ENCODE results near the gene UQCRC1. TPM values are rescaled to one million over a fixed set of nuclear protein-coding genes. Genes with fewer than 3 reads are reported as not detected.

Gene UQCRC1
- total RNA-seq, 1 experiment from 2014 or later: 575 TPM

GRCh38 chr3:48635222-48636021 lies 26.0 kb upstream of the UQCRC1 start, which contains the start of gene SLC26A6:
TSS of gene SLC26A6 (minus strand) at chr3:48635461. CDS start at chr3:48635393, 68 bp downstream.
- H3K79me2 ChIP-seq (ENCODE audit: low read length): peaks cover 22% of the 10 kb centered on the region
- H3K4me3 ChIP-seq (ENCODE audit: low read length): peak within 1 kb of the TSS; percentile 90
- BruUV-seq (replicated peaks): TSS peak; percentile 58
- ChIA-PET CTCF (interaction anchor here (0.5 to 1.4 kb wide), 9 partner anchors 27 to 132 kb away, joined by 3 to 6 read pairs (median 3); partner anchors contain the start of genes PFKFB4 and UCN2), POLR2A (ENCODE audit: unreplicated experiment) (interaction anchor here (0.5 to 0.8 kb wide), 3 partner anchors 11 to 383 kb away, joined by 3 to 4 read pairs (median 4); partner anchors contain the start of gene PRKAR2A)
- H3K27me3 ChIP-seq (ENCODE audit: low read length): no peaks in the 10 kb centered on the region
- peaks cover 4% of the 10 kb centered on the region for H3K36me3 ChIP-seq (ENCODE audit: low read depth, low read length)
- no peaks in the 10 kb centered on the region for H3K9me2 ChIP-seq (replicated peaks; ENCODE audit: low read length)
- H3K9me3 ChIP-seq (ENCODE audit: low read length): no peaks in the 10 kb centered on the region
- TF ChIP-seq EZH2 (IDR thresholded peaks at IDR 0.05; ENCODE audit: low read length, unreplicated experiment): no peak
- TF ChIP-seq CTCF (conservative IDR thresholded peaks at IDR 0.05; ENCODE audit: low read depth, low read length): peak; percentile 74
- H4K20me1 ChIP-seq (ENCODE audit: low read length): no peaks in the 10 kb centered on the region
- H3F3A ChIP-seq (ENCODE audit: low read length, unreplicated experiment): no peaks in the 10 kb centered on the region
- intact Hi-C loops (cut with micrococcal nuclease): loop anchor here (1.0 to 2.0 kb wide), 4 partner anchors 26 to 79 kb away; partner anchors contain the start of genes NCKIPSD, PFKFB4 and UQCRC1
- H3K4me1 ChIP-seq (ENCODE audit: insufficient read depth, low read length): peaks cover 26% of the 10 kb centered on the region
- no peak within 1 kb of the TSS; the same call in 1 of the 2 replicates for H3K27ac ChIP-seq (ENCODE audit: low read length)
- peak within 1 kb of the TSS; percentile 83 for H3K9ac ChIP-seq (ENCODE audit: low read length)
- DNase-seq (peak; percentile 98), ATAC-seq (peak; percentile 95)
- H2AFZ ChIP-seq (ENCODE audit: low read length): peak within 1 kb of the TSS; percentile 90
- peak within 1 kb of the TSS; percentile 99 for H3K4me2 ChIP-seq (ENCODE audit: low read length)

GRCh38 chr3:48634661-48635221 lies 25.3 kb upstream of the UQCRC1 start:
- DNase-seq (peak; percentile 53), ATAC-seq (peak; percentile 52)
- Histone ChIP-seq H3K4me3 (ENCODE audit: low read length) (peak overlapping the region; percentile 90), H3K9ac (ENCODE audit: low read length) (peak overlapping the region; percentile 83), H3K27ac (ENCODE audit: low read length) (no peak overlapping the region; the same call in 1 of the 2 replicates), H3K27me3 (ENCODE audit: low read length) (no peaks in the 10 kb centered on the region), H4K20me1 (ENCODE audit: low read length) (no peaks in the 10 kb centered on the region), H3K4me2 (ENCODE audit: low read length) (peak overlapping the region; percentile 99), H3F3A (ENCODE audit: low read length, unreplicated experiment) (no peaks in the 10 kb centered on the region), H3K79me2 (ENCODE audit: low read length) (peaks cover 22% of the 10 kb centered on the region), H3K9me2 (replicated peaks; ENCODE audit: low read length) (no peaks in the 10 kb centered on the region), H3K36me3 (ENCODE audit: low read depth, low read length) (peaks cover 10% of the 10 kb centered on the region), H3K4me1 (ENCODE audit: insufficient read depth, low read length) (peaks cover 26% of the 10 kb centered on the region), H3K9me3 (ENCODE audit: low read length) (no peaks in the 10 kb centered on the region), H2AFZ (ENCODE audit: low read length) (peak overlapping the region; percentile 90)
- TF ChIP-seq EZH2 (IDR thresholded peaks at IDR 0.05; ENCODE audit: low read length, unreplicated experiment) (no peak), EZH2phosphoT487 (IDR thresholded peaks at IDR 0.05; ENCODE audit: borderline replicate concordance, low read length) (no peak), CTCF (conservative IDR thresholded peaks at IDR 0.05; ENCODE audit: low read depth, low read length) (no peak)
- POLR2A ChIA-PET (ENCODE audit: unreplicated experiment): interaction anchor here (0.5 to 0.8 kb wide), 3 partner anchors 10 to 460 kb away, joined by 3 to 4 read pairs (median 3); no protein-coding TSS in a partner anchor
- CTCF ChIA-PET: interaction anchor here (0.6 to 1.4 kb wide), 6 partner anchors 29 to 132 kb away, joined by 3 to 6 read pairs (median 4); partner anchors contain the start of genes PFKFB4 and UCN2
- intact Hi-C loops (cut with micrococcal nuclease): loop anchor here (1.0 to 2.0 kb wide), 4 partner anchors 25 to 78 kb away; partner anchors contain the start of genes NCKIPSD, PFKFB4 and UQCRC1
- BruUV-seq (replicated peaks): TSS peak; percentile 45
